ENCODE data around the gene GPR82.

GPR82 gene

GRCh38 chrX:41759817-41760216 is 35.8 kb downstream of the GPR82 start:
- Histone ChIP-seq H3K27ac (no peak overlapping the region), H3K9ac (no peak overlapping the region), H2AFZ (no peak overlapping the region), H3K36me3 (ENCODE audit: control insufficient read depth, insufficient read depth, low read length) (no peaks in the 10 kb centered on the region), H3K4me1 (no peaks in the 10 kb centered on the region), H3K4me2 (ENCODE audit: low read length) (no peak overlapping the region), H3K27me3 (ENCODE audit: control insufficient read depth, insufficient read depth, low read length) (no peaks in the 10 kb centered on the region), H3K79me2 (no peaks in the 10 kb centered on the region), H3K9me3 (ENCODE audit: control insufficient read depth, low read length) (no peaks in the 10 kb centered on the region), H3K4me3 (ENCODE audit: low read depth, low read length) (no peak overlapping the region)
- TF ChIP-seq CTCF (IDR thresholded peaks at IDR 0.05), result peak; percentile 29

GRCh38 chrX:41761169-41761568 is 37.2 kb downstream of the GPR82 start:
- Histone ChIP-seq H3K4me3 (ENCODE audit: low read depth, low read length) (no peak overlapping the region), H3K27ac (no peak overlapping the region)

GRCh38 chrX:41761702-41762101 is 37.7 kb downstream of the GPR82 start:
- no peak for TF ChIP-seq CTCF (IDR thresholded peaks at IDR 0.05)

More at GRCh38 chrX:41761169-41761568, 37.2 kb downstream of the GPR82 start:
- Histone ChIP-seq H3K9ac (no peak overlapping the region), H3K4me2 (ENCODE audit: low read length) (no peak overlapping the region), H2AFZ (no peak overlapping the region), H3K4me1 (no peaks in the 10 kb centered on the region), H3K9me3 (ENCODE audit: control insufficient read depth, low read length) (no peaks in the 10 kb centered on the region), H3K79me2 (no peaks in the 10 kb centered on the region), H3K27me3 (ENCODE audit: control insufficient read depth, insufficient read depth, low read length) (no peaks in the 10 kb centered on the region), H3K36me3 (ENCODE audit: control insufficient read depth, insufficient read depth, low read length) (no peaks in the 10 kb centered on the region)
- TF ChIP-seq CTCF (IDR thresholded peaks at IDR 0.05), result no peak

GRCh38 chrX:41779030-41779564 is 55.1 kb downstream of the GPR82 start:
- Histone ChIP-seq H3K4me3 (ENCODE audit: low read depth, low read length) (no peak overlapping the region), H3K4me1 (no peaks in the 10 kb centered on the region), H3K4me2 (ENCODE audit: low read length) (no peak overlapping the region), H3K27ac (no peak overlapping the region), H3K9me3 (ENCODE audit: control insufficient read depth, low read length) (no peaks in the 10 kb centered on the region), H3K79me2 (no peaks in the 10 kb centered on the region), H3K36me3 (ENCODE audit: control insufficient read depth, insufficient read depth, low read length) (no peaks in the 10 kb centered on the region), H2AFZ (no peak overlapping the region), H3K9ac (no peak overlapping the region), H3K27me3 (ENCODE audit: control insufficient read depth, insufficient read depth, low read length) (no peaks in the 10 kb centered on the region)
- TF ChIP-seq CTCF (IDR thresholded peaks at IDR 0.05), result no peak

More at GRCh38 chrX:41761702-41762101, 37.7 kb downstream of the GPR82 start:
- no peaks in the 10 kb centered on the region for H3K9me3 ChIP-seq (ENCODE audit: control insufficient read depth, low read length)
- no peaks in the 10 kb centered on the region for H3K27me3 ChIP-seq (ENCODE audit: control insufficient read depth, insufficient read depth, low read length)
- H3K4me3 ChIP-seq (ENCODE audit: low read depth, low read length), result no peak overlapping the region
- no peak overlapping the region for H3K9ac ChIP-seq
- no peaks in the 10 kb centered on the region for H3K4me1 ChIP-seq
- H2AFZ ChIP-seq, result no peak overlapping the region
- no peaks in the 10 kb centered on the region for H3K79me2 ChIP-seq
- H3K4me2 ChIP-seq (ENCODE audit: low read length), result no peak overlapping the region
- H3K27ac ChIP-seq, result no peak overlapping the region
- H3K36me3 ChIP-seq (ENCODE audit: control insufficient read depth, insufficient read depth, low read length), result no peaks in the 10 kb centered on the region

Measured in parathyroid adenoma (tissue), 2 donors.